Breast epithelium (tissue), 3 donors: Measurements from ENCODE around the gene KCNIP1.

Source experiments
- CTCF ChIP-seq, 3 donors: fragments of 450-650 bp; IDR thresholded peaks; one replicate each; pipeline ENCODE4 v1.5.1; 2016 to 2017; ENCODE audit warnings: antibody characterized with exemption in 3 of 3, mild to moderate bottlenecking in 3 of 3, moderate library complexity in 3 of 3
- POLR2A ChIP-seq: fragments of 450-650 bp; IDR thresholded peaks from one replicate; pipeline ENCODE4 v1.6.1; 2016; ENCODE audit warnings: antibody characterized with exemption, mild to moderate bottlenecking, moderate library complexity
- POLR2AphosphoS5 ChIP-seq, 3 donors: sonication (generic); formaldehyde crosslinking; IDR thresholded peaks; one replicate each; pipeline ENCODE4 v1.6.1; 2017; ENCODE audit warnings: antibody characterized with exemption in 3 of 3

GRCh38 chr5:170579601-170580000 is 75.8 kb downstream of the KCNIP1 start:
- TF ChIP-seq POLR2A (no peak), CTCF (IDR thresholded peaks at IDR 0.05) (no peak), POLR2AphosphoS5 (IDR thresholded peaks at IDR 0.05) (no peak)
